ENCODE data around the gene MRFAP1. TPM values are rescaled to one million over a fixed set of nuclear protein-coding genes. Genes with fewer than 3 reads are reported as not detected.

Gene MRFAP1
- total and polyA plus RNA-seq, 2 of the 4 experiments (the other 2 are of a cell fraction), result 65.4 to 268 TPM

DNA sequence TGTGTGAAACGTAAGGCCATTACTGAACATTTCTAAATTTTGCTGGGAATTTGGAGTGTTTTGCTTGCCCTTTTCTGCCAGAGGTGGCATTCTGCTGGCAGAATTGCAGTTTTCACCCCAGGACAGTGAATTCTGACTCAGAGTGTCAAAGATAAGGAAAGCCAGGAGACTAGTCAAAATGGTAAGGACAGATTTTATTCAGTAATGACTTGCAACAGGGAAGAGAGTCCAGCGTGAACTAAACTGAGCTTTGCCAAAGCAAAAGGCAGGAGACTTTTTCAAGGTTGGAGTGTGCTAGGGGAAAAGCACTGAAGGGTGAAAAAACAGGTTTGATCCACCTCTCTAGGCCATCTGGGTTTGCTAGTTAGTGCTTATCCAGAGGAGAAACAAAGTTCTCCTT is 19.4 kb downstream of the MRFAP1 start:
- H2AFZ ChIP-seq (replicated peaks; ENCODE audit: low read length, poor library complexity), result no peak overlapping the region
- no peak overlapping the region for H2AK5ac ChIP-seq (ENCODE audit: low read depth, low read length)
- H3K14ac ChIP-seq (replicated peaks; ENCODE audit: low read depth, low read length), result no peak overlapping the region
- H2BK20ac ChIP-seq (ENCODE audit: low read depth, low read length), result no peak overlapping the region
- no peak overlapping the region for H3K56ac ChIP-seq (ENCODE audit: extremely low read depth, insufficient read depth, low read length)
- H3K4ac ChIP-seq (ENCODE audit: low read depth, low read length), result no peak overlapping the region
- H2BK15ac ChIP-seq (ENCODE audit: low read depth, low read length), result no peak overlapping the region
- in situ Hi-C loops (cut with MboI; ENCODE audit: low sequenced_read_pairs) (no loop called here), intact Hi-C loops (cut with micrococcal nuclease) (no loop called here), dilution Hi-C loops (cut with HindIII; ENCODE audit: low sequenced_read_pairs, unreplicated experiment) (no loop called here)
- no peak overlapping the region for H2BK5ac ChIP-seq (ENCODE audit: low read depth, low read length, poor library complexity, severe bottlenecking)
- WGBS, 2 experiments (ENCODE audit: extremely low coverage in 2 of 2, insufficient read length in 1 of 2), result no CpG with 5 or more reads among the region's 2 CpGs
- ATAC-seq (ENCODE audit: low read depth) (no peak), DNase-seq (no peak)
- H3K9me3 ChIP-seq (ENCODE audit: control insufficient read depth, insufficient read depth, low read length), result no peaks in the 10 kb centered on the region
- no peaks in the 10 kb centered on the region for H3K79me1 ChIP-seq (ENCODE audit: low read depth in 1 of 2, low read length in 2 of 2)
- BruUV-seq (replicated peaks), result no TSS peak
- no peak overlapping the region for H3K27ac ChIP-seq (ENCODE audit: insufficient read depth, low read length)
- H3K4me1 ChIP-seq (ENCODE audit: control insufficient read depth, insufficient read depth, low read length), result no peaks in the 10 kb centered on the region
- no peak overlapping the region for H3K4me2 ChIP-seq (ENCODE audit: low read depth, low read length)
- no peak overlapping the region for H2BK120ac ChIP-seq (ENCODE audit: low read depth, low read length)
- peaks cover 3% of the 10 kb centered on the region for H3K9me1 ChIP-seq (ENCODE audit: insufficient read depth, low read length)
- no peak overlapping the region for H4K8ac ChIP-seq (ENCODE audit: low read depth in 2 of 2, low read length in 2 of 2)
- H3K36me3 ChIP-seq (ENCODE audit: control insufficient read depth, insufficient read depth, low read length), result no peaks in the 10 kb centered on the region
- peaks cover 22% of the 10 kb centered on the region for H3K27me3 ChIP-seq (ENCODE audit: control insufficient read depth, insufficient read depth, low read length)
- 0 out of 2 replicates have a peak, but pooled peaks cover 2% of the 10 kb centered on the region for H4K20me1 ChIP-seq (ENCODE audit: insufficient read depth, low read length)
- H4K5ac ChIP-seq (ENCODE audit: low read depth, low read length), result no peak overlapping the region
- H3K23ac ChIP-seq (ENCODE audit: low read depth, low read length), result no peak overlapping the region
- no peak overlapping the region for H3K4me3 ChIP-seq (ENCODE audit: insufficient read depth, low read depth, low read length)
- TF ChIP-seq POLR2A (IDR thresholded peaks at IDR 0.05; ENCODE audit: low read depth, low read length) (no peak), CHD1 (IDR thresholded peaks at IDR 0.05; ENCODE audit: low read depth, low read length) (no peak), NFE2L2 (IDR thresholded peaks at IDR 0.05; ENCODE audit: low read depth, low read length) (no peak), CEBPB (IDR thresholded peaks at IDR 0.05; ENCODE audit: low read depth, low read length) (no peak), SMC3 (IDR thresholded peaks at IDR 0.05; ENCODE audit: low read depth, low read length) (no peak), BHLHE40 (IDR thresholded peaks at IDR 0.05; ENCODE audit: low read depth, low read length) (no peak), MXI1 (IDR thresholded peaks at IDR 0.05; ENCODE audit: borderline replicate concordance, low read depth, low read length) (no peak), RAD21 (IDR thresholded peaks at IDR 0.05; ENCODE audit: low read length) (no peak), RFX5 (IDR thresholded peaks at IDR 0.05; ENCODE audit: low read depth, low read length) (no peak), MAZ (IDR thresholded peaks at IDR 0.05; ENCODE audit: borderline replicate concordance, low read depth, low read length) (no peak)
- TF ChIP-seq, protein P1, sequence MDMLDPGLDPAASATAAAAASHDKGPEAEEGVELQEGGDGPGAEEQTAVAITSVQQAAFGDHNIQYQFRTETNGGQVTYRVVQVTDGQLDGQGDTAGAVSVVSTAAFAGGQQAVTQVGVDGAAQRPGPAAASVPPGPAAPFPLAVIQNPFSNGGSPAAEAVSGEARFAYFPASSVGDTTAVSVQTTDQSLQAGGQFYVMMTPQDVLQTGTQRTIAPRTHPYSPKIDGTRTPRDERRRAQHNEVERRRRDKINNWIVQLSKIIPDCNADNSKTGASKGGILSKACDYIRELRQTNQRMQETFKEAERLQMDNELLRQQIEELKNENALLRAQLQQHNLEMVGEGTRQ (IDR thresholded peaks at IDR 0.05; ENCODE audit: low read depth, low read length), result no peak
- TF ChIP-seq, protein P2, sequence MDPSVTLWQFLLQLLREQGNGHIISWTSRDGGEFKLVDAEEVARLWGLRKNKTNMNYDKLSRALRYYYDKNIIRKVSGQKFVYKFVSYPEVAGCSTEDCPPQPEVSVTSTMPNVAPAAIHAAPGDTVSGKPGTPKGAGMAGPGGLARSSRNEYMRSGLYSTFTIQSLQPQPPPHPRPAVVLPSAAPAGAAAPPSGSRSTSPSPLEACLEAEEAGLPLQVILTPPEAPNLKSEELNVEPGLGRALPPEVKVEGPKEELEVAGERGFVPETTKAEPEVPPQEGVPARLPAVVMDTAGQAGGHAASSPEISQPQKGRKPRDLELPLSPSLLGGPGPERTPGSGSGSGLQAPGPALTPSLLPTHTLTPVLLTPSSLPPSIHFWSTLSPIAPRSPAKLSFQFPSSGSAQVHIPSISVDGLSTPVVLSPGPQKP (IDR thresholded peaks at IDR 0.05; ENCODE audit: borderline replicate concordance, low read depth, low read length), result no peak
- TF ChIP-seq, protein P3, sequence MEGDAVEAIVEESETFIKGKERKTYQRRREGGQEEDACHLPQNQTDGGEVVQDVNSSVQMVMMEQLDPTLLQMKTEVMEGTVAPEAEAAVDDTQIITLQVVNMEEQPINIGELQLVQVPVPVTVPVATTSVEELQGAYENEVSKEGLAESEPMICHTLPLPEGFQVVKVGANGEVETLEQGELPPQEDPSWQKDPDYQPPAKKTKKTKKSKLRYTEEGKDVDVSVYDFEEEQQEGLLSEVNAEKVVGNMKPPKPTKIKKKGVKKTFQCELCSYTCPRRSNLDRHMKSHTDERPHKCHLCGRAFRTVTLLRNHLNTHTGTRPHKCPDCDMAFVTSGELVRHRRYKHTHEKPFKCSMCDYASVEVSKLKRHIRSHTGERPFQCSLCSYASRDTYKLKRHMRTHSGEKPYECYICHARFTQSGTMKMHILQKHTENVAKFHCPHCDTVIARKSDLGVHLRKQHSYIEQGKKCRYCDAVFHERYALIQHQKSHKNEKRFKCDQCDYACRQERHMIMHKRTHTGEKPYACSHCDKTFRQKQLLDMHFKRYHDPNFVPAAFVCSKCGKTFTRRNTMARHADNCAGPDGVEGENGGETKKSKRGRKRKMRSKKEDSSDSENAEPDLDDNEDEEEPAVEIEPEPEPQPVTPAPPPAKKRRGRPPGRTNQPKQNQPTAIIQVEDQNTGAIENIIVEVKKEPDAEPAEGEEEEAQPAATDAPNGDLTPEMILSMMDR (conservative IDR thresholded peaks at IDR 0.05; ENCODE audit: low read depth, low read length), result no peak
- ChIA-PET POLR2A (ENCODE audit: unreplicated experiment) (no interaction called here), CTCF (interaction anchor here (0.7 kb wide), 1 partner anchor 9 kb away, joined by 4 read pairs; no protein-coding TSS in a partner anchor)
- no peak overlapping the region for H3K9ac ChIP-seq (ENCODE audit: low read depth, low read length)
- no peak overlapping the region for H3K18ac ChIP-seq (ENCODE audit: low read depth, low read length)
- H4K91ac ChIP-seq (ENCODE audit: insufficient read depth, low read depth, low read length), result no peak overlapping the region
- no peak overlapping the region for H2AK9ac ChIP-seq (replicated peaks; ENCODE audit: low read depth, low read length, poor library complexity)
